Measurements from ENCODE around the gene CDC45.

GRCh38 chr22:19524170-19525115 lies 44.7 kb downstream of the CDC45 start, which contains the start of gene CLDN5:
- TF ChIP-seq POLR2A (IDR thresholded peaks at IDR 0.05) = no peak
- no peak for TF ChIP-seq CTCF (IDR thresholded peaks at IDR 0.05)

All from testis (tissue), 2 donors.